ENCODE measurements around the gene SRCIN1.
A peak's percentile ranks its signal among the peaks of the same experiment; 100 is the strongest.

Gene SRCIN1

GRCh38 chr17:38561416-38562214 is 44.1 kb downstream of the SRCIN1 start:
- no peak for DNase-seq

GRCh38 chr17:38560503-38561318 is 45.0 kb downstream of the SRCIN1 start:
- no peak for DNase-seq

GRCh38 chr17:38559880-38560230 is 45.9 kb downstream of the SRCIN1 start:
- DNase-seq = no peak

- DNase-seq = peak; percentile 89
Measured at GRCh38 chr17:38559051-38559879, 46.5 kb downstream of the SRCIN1 start.

GRCh38 chr17:38558728-38559050 is 47.1 kb downstream of the SRCIN1 start:
- DNase-seq = no peak

GRCh38 chr17:38557836-38558727 is 47.7 kb downstream of the SRCIN1 start:
- DNase-seq = peak; percentile 92

- no peak for DNase-seq
Measured at GRCh38 chr17:38557396-38557795, 48.4 kb downstream of the SRCIN1 start.

GRCh38 chr17:38556239-38556638 is 49.5 kb downstream of the SRCIN1 start:
- no peak for DNase-seq

- DNase-seq = peak; percentile 78
Measured at GRCh38 chr17:38554430-38555350, 51.1 kb downstream of the SRCIN1 start.

- no peak for DNase-seq
Measured at GRCh38 chr17:38552343-38552742, 53.4 kb downstream of the SRCIN1 start.

GRCh38 chr17:38551121-38551520 is 54.6 kb downstream of the SRCIN1 start:
- no peak for DNase-seq

GRCh38 chr17:38550661-38551060 is 55.1 kb downstream of the SRCIN1 start:
- DNase-seq = no peak

GRCh38 chr17:38549285-38549684 is 56.5 kb downstream of the SRCIN1 start:
- no peak for DNase-seq

GRCh38 chr17:38547444-38547843 is 58.3 kb downstream of the SRCIN1 start:
- no peak for DNase-seq

- no peak for DNase-seq
Measured at GRCh38 chr17:38546396-38546795, 59.4 kb downstream of the SRCIN1 start.

GRCh38 chr17:38545531-38546225 is 60.1 kb downstream of the SRCIN1 start:
- DNase-seq = no peak

- DNase-seq = no peak
Measured at GRCh38 chr17:38544839-38545209, 60.9 kb downstream of the SRCIN1 start.

GRCh38 chr17:38544175-38544838 is 61.4 kb downstream of the SRCIN1 start:
- DNase-seq = no peak

- no peak for DNase-seq
Measured at GRCh38 chr17:38543403-38544174, 62.2 kb downstream of the SRCIN1 start.
